ENCODE measurements around the gene LHFPL3. TPM values are rescaled to one million over a fixed set of nuclear protein-coding genes. Genes with fewer than 3 reads are reported as not detected.

Gene LHFPL3
- total RNA-seq, 4 donors from 2014 or later, result not detected

GRCh38 chr7:104927055-104927454, 598.7 kb downstream of the LHFPL3 start:
- no peak for TF ChIP-seq CTCF (IDR thresholded peaks at IDR 0.05; ENCODE audit: low read depth)

- TF ChIP-seq CTCF (IDR thresholded peaks at IDR 0.05; ENCODE audit: low read depth), result no peak
These were observed 600.5 kb downstream of the LHFPL3 start for GRCh38 chr7:104928721-104929400.

DNA sequence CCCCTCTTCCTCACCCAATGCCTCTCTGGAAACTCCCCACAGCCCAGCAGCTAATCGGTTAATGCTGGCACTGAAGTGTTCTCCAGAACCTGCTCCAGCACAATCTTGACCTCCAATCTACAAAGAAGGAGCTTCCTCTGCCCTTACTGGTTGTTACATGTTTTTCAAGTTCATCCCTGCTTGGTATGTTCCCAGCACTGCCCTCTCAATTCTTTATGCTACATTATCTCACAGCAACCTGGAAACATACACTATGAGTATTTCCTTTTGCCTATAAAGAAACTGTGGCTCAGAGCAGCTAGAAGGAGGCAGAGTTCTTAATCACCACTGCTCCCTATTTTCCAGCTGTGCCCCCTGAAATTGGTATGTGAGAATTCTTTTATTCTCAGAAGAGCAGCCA, 601.5 kb downstream of the LHFPL3 start:
- no peak for TF ChIP-seq CTCF (IDR thresholded peaks at IDR 0.05; ENCODE audit: low read depth)

- TF ChIP-seq CTCF (IDR thresholded peaks at IDR 0.05; ENCODE audit: low read depth), result no peak
These were observed 602.9 kb downstream of the LHFPL3 start for GRCh38 chr7:104931181-104931781.

DNA sequence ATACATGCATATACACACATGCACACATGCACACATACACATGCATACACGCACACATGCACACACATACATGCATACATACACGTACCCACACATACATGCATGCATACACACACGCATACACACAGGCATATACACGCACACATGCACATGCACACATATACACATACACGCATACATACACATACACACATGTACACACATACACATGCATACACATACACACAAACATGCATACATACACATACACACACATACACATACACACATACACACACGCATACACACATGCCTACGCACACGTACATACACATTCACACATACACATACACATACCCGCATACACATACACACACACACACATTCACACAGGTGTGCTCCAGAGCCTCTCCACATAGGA, 604.6 kb downstream of the LHFPL3 start:
- no peak for TF ChIP-seq CTCF (IDR thresholded peaks at IDR 0.05; ENCODE audit: low read depth)

- no peak for TF ChIP-seq CTCF (IDR thresholded peaks at IDR 0.05; ENCODE audit: low read depth)
These were observed 605.2 kb downstream of the LHFPL3 start for GRCh38 chr7:104933521-104933988.

DNA sequence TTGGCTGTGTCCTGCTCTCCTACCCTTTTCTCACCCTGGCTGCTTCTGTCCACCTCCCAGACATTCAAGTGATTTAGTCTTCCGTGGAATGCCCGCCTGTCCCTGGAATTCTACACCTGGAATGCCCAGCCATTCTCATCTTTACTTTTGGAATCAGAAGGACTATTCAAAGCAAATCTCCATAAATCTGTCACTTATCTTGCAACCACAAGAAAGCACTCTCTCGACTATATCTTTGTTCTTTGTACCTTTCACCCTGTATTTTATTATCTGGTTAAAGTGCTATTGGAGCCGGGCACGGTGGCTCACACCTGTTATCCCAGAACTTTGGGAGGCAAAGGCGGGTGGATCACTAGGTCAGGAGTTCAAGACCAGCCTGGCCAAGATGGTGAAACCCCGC, 606.3 kb downstream of the LHFPL3 start:
- no peak for TF ChIP-seq CTCF (IDR thresholded peaks at IDR 0.05; ENCODE audit: low read depth)

Data from subcutaneous adipose tissue (tissue), 4 donors.